K562 (cell line): Measurements from ENCODE around the gene CARD10. TPM values are rescaled to one million over a fixed set of nuclear protein-coding genes. Genes with fewer than 3 reads are reported as not detected.

ENCODE experiments used
- ATAC-seq: fragments of 200-7000 bp; cut with Tn5 transposase; 3 replicates; pipeline ENCODE4 v1.9.1; 2020; ENCODE audit warnings: moderate library complexity
- BruUV-seq: library from RNA; stranded (reverse); fragments of 400-500 nt; replicated peaks from 2 replicates; lab custom pipeline; 2021; lab: Mats Ljungman, UMichigan
- CTCF ChIA-PET: fragments of 300-600 bp; formaldehyde crosslinking; extraction: SDS; loops from one replicate; lab custom pipeline; 2021; ENCODE audit warnings: low intra/inter-chr PET ratio; lab: Yijun Ruan, JAX
- POLR2A ChIA-PET: fragments of 300-600, 350-650 bp; sonication (Branson Sonifier 250); formaldehyde crosslinking; extraction: SDS; loops from one replicate; lab custom pipeline; 2021; ENCODE audit warnings: antibody characterized with exemption, inconsistent platforms; lab: Yijun Ruan, JAX
- DNase-seq, 4 experiments: peaks; one replicate each; pipeline versions ENCODE4 v3.0.0 to v3.0.0-alpha.2; 2011 to 2018; ENCODE audit warnings: low spot score in 3 of 4, mixed read lengths in 3 of 4; ENCODE audit errors: extremely low read depth in 1 of 4
- FAIRE-seq: peaks from 2 replicates; lab custom pipeline; 2011; peaks lifted over from hg19 to GRCh38; lab: Jason Lieb, UNC
- H2AFZ ChIP-seq: 2 replicates; pipeline ENCODE4 v1.6.0; 2011; ENCODE audit warnings: low read depth, low read length, control low read depth, inconsistent platforms
- H3K27ac ChIP-seq: fragments of 200-600 bp; 3 replicates; pipeline ENCODE4 v1.8.0; 2011; ENCODE audit warnings: low read depth, mild to moderate bottlenecking, control low read depth, inconsistent platforms, low read length, moderate library complexity, mixed read lengths; ENCODE audit errors: extremely low read depth
- H3K27me3 ChIP-seq, 2 experiments: fragments of 300-600 bp in 1 of 2; 2 replicates in 1 of 2; 3 replicates in 1 of 2; pipeline versions ENCODE4 v1.6.0 to v1.8.0; 2011; ENCODE audit warnings: inconsistent platforms in 2 of 2, low read length in 2 of 2, mild to moderate bottlenecking in 1 of 2, mixed read lengths in 1 of 2, moderate library complexity in 1 of 2; ENCODE audit not compliant: control insufficient read depth in 2 of 2, insufficient read depth in 2 of 2
- H3K36me3 ChIP-seq: fragments of 300-600 bp; 3 replicates; pipeline ENCODE4 v1.8.0; 2011; ENCODE audit warnings: mild to moderate bottlenecking, low read length, inconsistent platforms; ENCODE audit not compliant: control insufficient read depth, insufficient read depth
- H3K4me1 ChIP-seq, 2 experiments: fragments of 200-600 bp in 1 of 2; replicated peaks in 1 of 2; 2 replicates in 1 of 2; 3 replicates in 1 of 2; pipeline versions ENCODE4 v1.5.1 to v1.8.0; 2011; ENCODE audit warnings: inconsistent platforms in 2 of 2, low read length in 2 of 2, mild to moderate bottlenecking in 1 of 2, mixed read lengths in 1 of 2, moderate library complexity in 1 of 2; ENCODE audit not compliant: control insufficient read depth in 2 of 2, insufficient read depth in 2 of 2
- H3K4me2 ChIP-seq: 2 replicates; pipeline ENCODE4 v1.6.1; 2011; ENCODE audit warnings: low read length, control low read depth, inconsistent platforms, mixed read lengths; ENCODE audit not compliant: insufficient read depth
- H3K4me3 ChIP-seq: fragments of 200-600 bp; sonication (generic), shearing (Covaris generic); 2 replicates; pipeline ENCODE4 v1.5.1; 2016; ENCODE audit warnings: control low read depth, inconsistent platforms
- H3K79me2 ChIP-seq: fragments of 200-600 bp; 3 replicates; pipeline ENCODE4 v1.8.0; 2011; ENCODE audit warnings: low read length, inconsistent platforms; ENCODE audit not compliant: control insufficient read depth, insufficient read depth
- H3K9ac ChIP-seq, 2 experiments: 2 replicates each; pipeline versions ENCODE4 v1.6.0 to v1.6.1; 2011; ENCODE audit warnings: low read depth in 2 of 2, low read length in 2 of 2, control low read depth in 1 of 2, inconsistent platforms in 1 of 2, mild to moderate bottlenecking in 1 of 2, mixed read lengths in 1 of 2; ENCODE audit not compliant: insufficient read depth in 1 of 2
- H3K9me1 ChIP-seq: one replicate; pipeline ENCODE4 v1.6.0; 2011; ENCODE audit warnings: inconsistent platforms, mild to moderate bottlenecking, low read length, moderate library complexity; ENCODE audit not compliant: control insufficient read depth, insufficient read depth
- H3K9me3 ChIP-seq: replicated peaks from 2 replicates; pipeline ENCODE4 v1.5.1; 2011; ENCODE audit warnings: low read depth, low read length, inconsistent platforms; ENCODE audit not compliant: control insufficient read depth, insufficient read depth
- H4K20me1 ChIP-seq: replicated peaks from 2 replicates; pipeline ENCODE4 v1.6.1; 2011; ENCODE audit warnings: low read length, inconsistent platforms, mixed read lengths; ENCODE audit not compliant: control insufficient read depth, insufficient read depth
- BCOR ChIP-seq: fragments of 450-650 bp; IDR thresholded peaks from 2 replicates; pipeline ENCODE4 v1.6.1; 2016
- CHD4 ChIP-seq: fragments of 200-600 bp; sonication (generic); IDR thresholded peaks from 3 replicates; pipeline ENCODE4 v1.6.1; 2012; ENCODE audit warnings: low read depth, mild to moderate bottlenecking, mixed read lengths, low read length, inconsistent platforms; ENCODE audit not compliant: insufficient read depth, insufficient replicate concordance, poor library complexity, severe bottlenecking
- E2F1 ChIP-seq: sonication (generic); formaldehyde crosslinking; IDR thresholded peaks from 2 replicates; pipeline ENCODE4 v1.8.1; 2023; ENCODE audit warnings: mild to moderate bottlenecking, missing genetic modification reagents, moderate library complexity
- FOXK2 ChIP-seq, 2 experiments: fragments of 450-650 bp; IDR thresholded peaks in 1 of 2; conservative IDR thresholded peaks in 1 of 2; 2 replicates each; pipeline ENCODE4 v1.6.1; 2016; ENCODE audit warnings: low read depth in 2 of 2, mild to moderate bottlenecking in 1 of 2
- HINFP ChIP-seq: fragments of 450-650 bp; conservative IDR thresholded peaks from 2 replicates; pipeline ENCODE4 v1.6.1; 2016; ENCODE audit warnings: missing genetic modification characterization, low read depth, mild to moderate bottlenecking, control low read depth, missing compliant biosample characterization
- KDM1A ChIP-seq, 2 experiments: fragments of 450-650 bp; IDR thresholded peaks; 2 replicates each; pipeline ENCODE4 v1.6.1; 2016; ENCODE audit warnings: mild to moderate bottlenecking in 2 of 2
- MYBL2 ChIP-seq, 2 experiments: fragments of 450-650 bp in 1 of 2; sonication (generic) in 1 of 2; formaldehyde crosslinking in 1 of 2; IDR thresholded peaks; 2 replicates each; pipeline versions ENCODE4 v1.6.1 to v1.8.1; 2017 to 2022; ENCODE audit warnings: borderline replicate concordance in 1 of 2, inconsistent platforms in 1 of 2, low read depth in 1 of 2, mild to moderate bottlenecking in 1 of 2, missing genetic modification reagents in 1 of 2, moderate library complexity in 1 of 2
- PHTF2 ChIP-seq: fragments of 250-450 bp; sonication (Bioruptor Pico); IDR thresholded peaks from 2 replicates; pipeline ENCODE4 v1.5.0; 2021; ENCODE audit warnings: mild to moderate bottlenecking
- PYGO2 ChIP-seq: fragments of 450-650 bp; IDR thresholded peaks from 2 replicates; pipeline ENCODE4 v1.6.1; 2016; ENCODE audit warnings: mild to moderate bottlenecking, missing genetic modification characterization, moderate library complexity, missing compliant biosample characterization
- RBM25 ChIP-seq: fragments of 200-400 bp; formaldehyde crosslinking; IDR thresholded peaks from 2 replicates; pipeline ENCODE4 v1.6.1; 2018; ENCODE audit warnings: low read length, low read depth, moderate library complexity; ENCODE audit not compliant: severe bottlenecking
- SREBF2 ChIP-seq: sonication (generic); formaldehyde crosslinking; IDR thresholded peaks from 2 replicates; pipeline ENCODE4 v1.4.0; 2020; ENCODE audit warnings: mild to moderate bottlenecking, missing genetic modification reagents
- TEAD2 ChIP-seq: fragments of 450-650 bp; IDR thresholded peaks from 2 replicates; pipeline ENCODE4 v1.6.1; 2016; ENCODE audit warnings: missing genetic modification characterization, control low read depth, missing compliant biosample characterization
- TSC22D4 ChIP-seq: fragments of 450-650 bp; IDR thresholded peaks from 2 replicates; pipeline ENCODE4 v1.6.1; 2016; ENCODE audit warnings: missing genetic modification characterization, missing biosample characterization, control low read depth
- ZFP1 ChIP-seq: fragments of 450-650 bp; formaldehyde crosslinking; IDR thresholded peaks from 2 replicates; pipeline ENCODE4 v1.4.0; 2020; ENCODE audit warnings: mild to moderate bottlenecking, mixed read lengths
- ZKSCAN1 ChIP-seq: fragments of 150-350 bp; IDR thresholded peaks from 2 replicates; pipeline ENCODE4 v1.6.1; 2016; ENCODE audit warnings: low read depth, low read length
- ZNF511 ChIP-seq: sonication (generic); formaldehyde crosslinking; IDR thresholded peaks from 2 replicates; pipeline ENCODE4 v1.8.0; 2022; ENCODE audit warnings: mild to moderate bottlenecking, missing genetic modification reagents
- ZNF57 ChIP-seq: fragments of 450-650 bp; formaldehyde crosslinking; IDR thresholded peaks from 2 replicates; pipeline ENCODE4 v1.4.0; 2020; ENCODE audit warnings: mild to moderate bottlenecking, moderate library complexity
- ZNF584 ChIP-seq: fragments of 200-800 bp; sonication (Bioruptor generic); IDR thresholded peaks from 2 replicates; pipeline ENCODE4 v1.6.1; 2016; ENCODE audit warnings: low read depth, mild to moderate bottlenecking, missing genetic modification characterization, missing compliant biosample characterization
- ZNF696 ChIP-seq: fragments of 250-450 bp; sonication (Bioruptor Pico); conservative IDR thresholded peaks from 2 replicates; pipeline ENCODE4 v1.4.0; 2020; ENCODE audit warnings: mild to moderate bottlenecking, moderate library complexity
- WGBS: fragments of 100-300 bp; shearing (Covaris generic); methylation state at CpG from one replicate; pipeline ENCODE4 v1.1.6; 2016; ENCODE audit warnings: low coverage, mixed read lengths; ENCODE audit not compliant: insufficient coverage; ENCODE audit errors: missing lambda C conversion rate; 5-methylcytosine and 5-hydroxymethylcytosine counted together
- in situ Hi-C: fragments of 300-500 bp; cut with MboI; formaldehyde crosslinking; loops from 4 replicates; pipeline ENCODE4 v1.15.0; 2018; ENCODE audit warnings: inconsistent platforms, mixed read lengths
- intact Hi-C: fragments of 100-400 bp; cut with micrococcal nuclease; formaldehyde crosslinking; loops from 2 replicates; pipeline ENCODE4 v1.14.2; 2022
- polyA plus RNA-seq, 8 experiments: library from polyadenylated mRNA; depleted of rRNA in 4 of 8; stranded (reverse) in 5 of 8; unstranded in 3 of 8; fragments of >200 nt; fragmentation: Nextera tagmentation in 2 of 8; fragmentation: Illumina TruSeq in 1 of 8; extraction: Ambion mirVana in 2 of 8; extraction: Trizol in 1 of 8; gene quantifications; 2 replicates each; pipeline versions ENCODE4 v1.2.1 to v1.2.3, GENCODE V29; 2011 to 2014; ENCODE audit warnings: inconsistent platforms in 1 of 8, missing spikeins in 1 of 8
- total RNA-seq, 7 experiments: library from RNA; depleted of rRNA in 6 of 7; stranded (reverse); fragments of >200 nt in 6 of 7; fragmentation: Illumina TruSeq in 2 of 7; extraction: Trizol in 2 of 7; gene quantifications; 2 replicates each; pipeline versions ENCODE4 v1.2.1 to v1.2.3, GENCODE V29; 2011 to 2021; ENCODE audit warnings: low replicate concordance in 1 of 7

CARD10 gene
- total and polyA plus RNA-seq, 9 of the 15 experiments (the other 6 are each of a cell fraction or from before 2014, with no cell fraction given) = 0.13 to 5.8 (median 1.6) TPM

- CTCF ChIA-PET = no interaction called here
- no peak for TF ChIP-seq TSC22D4
- TF ChIP-seq TEAD2 (tag) = no peak
- peak; percentile 44 for TF ChIP-seq CHD4
- TF ChIP-seq FOXK2 (conservative IDR thresholded peaks at IDR 0.05 in 1 of 2, IDR thresholded peaks at IDR 0.05 in 1 of 2; ENCODE audit: low read depth in 2 of 2) = no peak
- TF ChIP-seq ZKSCAN1 = no peak
- TF ChIP-seq ZNF511 (CRISPR knock-in tag) = no peak
- no peak for TF ChIP-seq MYBL2 (IDR thresholded peaks at IDR 0.05; ENCODE audit: low read depth)
- no peak for TF ChIP-seq MYBL2 (CRISPR knock-in tag; IDR thresholded peaks at IDR 0.05; ENCODE audit: borderline replicate concordance)
- TF ChIP-seq PYGO2 (tag) = no peak
- peak; percentile 82 for TF ChIP-seq BCOR
- peak; percentile 82 for TF ChIP-seq RBM25
- no peak for TF ChIP-seq ZNF696
- TF ChIP-seq ZNF584 (CRISPR knock-in tag) = no peak
- TF ChIP-seq ZNF57 (CRISPR knock-in tag) = no peak
- TF ChIP-seq E2F1 (CRISPR knock-in tag) = no peak
- peak in 1 of 2 experiments; percentile 69; a peak in 3 of 4 replicates for TF ChIP-seq KDM1A (IDR thresholded peaks at IDR 0.05)
- TF ChIP-seq HINFP = no peak
- no peak for TF ChIP-seq PHTF2 (CRISPR knock-in tag)
- no peak for TF ChIP-seq ZFP1 (CRISPR knock-in tag)
- TF ChIP-seq SREBF2 = no peak
Measured at GRCh38 chr22:37511395-37512104, 7.7 kb downstream of the CARD10 start.

More at GRCh38 chr22:37511395-37512104, 7.7 kb downstream of the CARD10 start:
- peaks cover 11% of the 10 kb centered on the region; the same call in 2 of the 3 replicates for H3K36me3 ChIP-seq
- peaks cover 21 to 30% of the 10 kb centered on the region in 2 experiments for H3K4me1 ChIP-seq
- in situ Hi-C loops = no loop called here
- no peaks in the 10 kb centered on the region for H3K9me3 ChIP-seq
- no peak overlapping the region for H3K4me3 ChIP-seq
- ATAC-seq (no peak), FAIRE-seq (no peak), DNase-seq (no peak)
- no peaks in the 10 kb centered on the region for H4K20me1 ChIP-seq
- H3K27ac ChIP-seq = no peak overlapping the region
- H3K9ac ChIP-seq = peak overlapping the region in 1 of 2 experiments; percentile 83; a peak in 1 of 4 replicates
- H3K27me3 ChIP-seq = no peaks in the 10 kb centered on the region
- intact Hi-C loops = no loop called here
- no peaks in the 10 kb centered on the region for H3K9me1 ChIP-seq
- H3K79me2 ChIP-seq = no peaks in the 10 kb centered on the region
- POLR2A ChIA-PET = no interaction called here
- peak overlapping the region; percentile 44; the same call in 1 of the 2 replicates for H3K4me2 ChIP-seq
- 86% methylated on average over 2 of the region's 6 CpGs for WGBS
- H2AFZ ChIP-seq = no peak overlapping the region
- no TSS peak for BruUV-seq
